HG03103 (cell line): ENCODE data around the gene PCDHGB4.
A peak's percentile ranks its signal among the peaks of the same experiment; 100 is the strongest.
"Not testable (repeated sequence)": the region's sequence is repeated elsewhere in the genome, so short reads cannot be mapped to it uniquely, and the experiment has no call there.

ENCODE experiments used
- ATAC-seq: cut with Tn5 transposase; IDR thresholded peaks from one replicate; pipeline ENCODE4 v1.9.1; 2021; ENCODE audit warnings: low read depth; ENCODE audit not compliant: unreplicated experiment

Gene PCDHGB4

GRCh38 chr5:141366016-141366896 is 21.2 kb upstream of the PCDHGB4 start:
- ATAC-seq = no peak

GRCh38 chr5:141369994-141370848 is 17.3 kb upstream of the PCDHGB4 start, which contains the start of gene PCDHGB3:
PCDHGB3 (plus strand) TSS chr5:141370242; CDS start chr5:141370395, 153 bp downstream.
- ATAC-seq = peak; percentile 90

- ATAC-seq = no peak
These were observed 15.7 kb upstream of the PCDHGB4 start for GRCh38 chr5:141371572-141372475.

- no peak for ATAC-seq
These were observed 13.7 kb upstream of the PCDHGB4 start, which contains the start of gene PCDHGA6 for GRCh38 chr5:141373673-141374317. PCDHGA6 (plus strand) TSS chr5:141373891; CDS start chr5:141374084, 193 bp downstream.

GRCh38 chr5:141374627-141375026 is 12.9 kb upstream of the PCDHGB4 start:
- ATAC-seq = no peak

GRCh38 chr5:141375444-141376155 is 11.9 kb upstream of the PCDHGB4 start:
- ATAC-seq = not testable (repeated sequence)

DNA sequence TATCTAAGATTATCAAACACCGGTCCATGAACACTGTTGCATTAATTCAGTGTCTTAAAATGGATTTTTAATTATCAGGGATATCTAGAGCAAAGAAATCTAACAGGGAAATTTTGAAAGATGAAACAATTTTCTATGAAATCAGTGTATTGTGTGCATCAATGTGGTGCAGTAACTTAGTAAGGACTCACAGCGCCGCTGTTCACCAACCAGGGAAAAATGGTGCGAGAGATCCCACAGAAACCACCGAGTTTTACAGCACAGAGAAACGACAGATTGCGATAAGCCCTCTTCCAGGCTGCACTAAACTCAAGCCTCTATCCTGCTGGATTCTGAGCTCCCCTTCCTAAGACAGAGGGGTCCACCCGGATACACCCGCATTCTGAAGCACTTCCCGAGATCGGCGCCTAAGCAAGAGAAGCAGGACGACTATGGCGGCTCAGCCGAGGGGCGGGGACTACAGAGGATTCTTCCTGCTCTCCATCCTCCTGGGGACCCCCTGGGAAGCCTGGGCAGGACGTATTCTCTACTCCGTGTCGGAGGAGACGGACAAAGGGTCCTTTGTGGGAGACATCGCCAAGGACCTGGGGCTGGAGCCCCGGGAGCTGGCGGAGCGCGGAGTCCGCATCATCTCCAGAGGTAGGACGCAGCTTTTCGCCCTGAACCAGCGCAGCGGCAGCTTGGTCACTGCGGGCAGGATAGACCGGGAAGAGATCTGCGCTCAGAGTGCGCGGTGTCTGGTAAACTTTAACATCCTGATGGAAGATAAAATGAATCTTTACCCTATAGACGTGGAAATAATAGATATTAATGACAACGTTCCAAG is 4.8 kb upstream of the PCDHGB4 start, which contains the start of gene PCDHGA7:
Gene PCDHGA7, plus strand, starts transcription at position 274 of the 826 bp plus-strand sequence. Its CDS starts 158 bp downstream, at position 432.
- ATAC-seq = no peak

- ATAC-seq = no peak
These were observed 4.2 kb upstream of the PCDHGB4 start for GRCh38 chr5:141383345-141383744.

DNA sequence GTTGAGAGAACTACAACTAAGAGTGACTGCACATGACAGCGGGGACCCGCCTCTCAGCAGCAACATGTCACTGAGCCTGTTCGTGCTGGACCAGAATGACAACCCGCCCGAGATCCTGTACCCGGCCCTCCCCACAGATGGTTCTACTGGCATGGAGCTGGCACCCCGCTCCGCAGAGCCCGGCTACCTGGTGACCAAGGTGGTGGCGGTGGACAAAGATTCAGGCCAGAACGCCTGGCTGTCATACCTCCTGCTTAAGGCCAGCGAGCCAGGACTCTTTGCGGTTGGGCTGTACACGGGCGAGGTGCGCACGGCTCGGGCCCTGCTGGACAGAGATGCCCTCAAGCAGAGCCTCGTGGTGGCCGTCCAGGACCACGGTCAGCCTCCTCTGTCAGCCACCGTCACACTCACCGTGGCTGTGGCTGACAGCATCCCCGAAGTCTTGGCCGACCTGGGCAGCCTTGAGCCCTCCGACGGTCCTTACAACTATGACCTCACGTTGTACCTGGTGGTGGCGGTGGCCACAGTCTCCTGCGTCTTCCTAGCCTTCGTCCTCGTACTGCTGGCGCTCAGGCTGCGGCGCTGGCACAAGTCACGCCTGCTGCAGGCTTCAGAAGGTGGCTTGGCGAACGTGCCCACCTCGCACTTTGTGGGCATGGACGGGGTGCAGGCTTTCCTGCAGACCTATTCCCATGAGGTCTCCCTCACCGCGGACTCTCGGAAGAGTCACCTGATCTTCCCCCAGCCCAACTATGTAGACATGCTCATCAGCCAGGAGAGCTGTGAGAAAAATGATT is 2.8 kb upstream of the PCDHGB4 start:
- no peak for ATAC-seq

- ATAC-seq = no peak
These were observed 1.2 kb downstream of the PCDHGB4 start for GRCh38 chr5:141388661-141389060.

- no peak for ATAC-seq
These were observed 1.9 kb downstream of the PCDHGB4 start for GRCh38 chr5:141389153-141390042.

GRCh38 chr5:141392429-141393198 is 5.1 kb downstream of the PCDHGB4 start, which contains the start of gene PCDHGA8:
PCDHGA8 (plus strand) TSS chr5:141392633; CDS start chr5:141392814, 181 bp downstream.
- ATAC-seq = no peak

- ATAC-seq = no peak
These were observed 5.8 kb downstream of the PCDHGB4 start for GRCh38 chr5:141393267-141393666.

- not testable (repeated sequence) for ATAC-seq
These were observed 7.1 kb downstream of the PCDHGB4 start for GRCh38 chr5:141394401-141395187.
